ENCODE data around the gene TDRD1.

TDRD1 gene, protein sequence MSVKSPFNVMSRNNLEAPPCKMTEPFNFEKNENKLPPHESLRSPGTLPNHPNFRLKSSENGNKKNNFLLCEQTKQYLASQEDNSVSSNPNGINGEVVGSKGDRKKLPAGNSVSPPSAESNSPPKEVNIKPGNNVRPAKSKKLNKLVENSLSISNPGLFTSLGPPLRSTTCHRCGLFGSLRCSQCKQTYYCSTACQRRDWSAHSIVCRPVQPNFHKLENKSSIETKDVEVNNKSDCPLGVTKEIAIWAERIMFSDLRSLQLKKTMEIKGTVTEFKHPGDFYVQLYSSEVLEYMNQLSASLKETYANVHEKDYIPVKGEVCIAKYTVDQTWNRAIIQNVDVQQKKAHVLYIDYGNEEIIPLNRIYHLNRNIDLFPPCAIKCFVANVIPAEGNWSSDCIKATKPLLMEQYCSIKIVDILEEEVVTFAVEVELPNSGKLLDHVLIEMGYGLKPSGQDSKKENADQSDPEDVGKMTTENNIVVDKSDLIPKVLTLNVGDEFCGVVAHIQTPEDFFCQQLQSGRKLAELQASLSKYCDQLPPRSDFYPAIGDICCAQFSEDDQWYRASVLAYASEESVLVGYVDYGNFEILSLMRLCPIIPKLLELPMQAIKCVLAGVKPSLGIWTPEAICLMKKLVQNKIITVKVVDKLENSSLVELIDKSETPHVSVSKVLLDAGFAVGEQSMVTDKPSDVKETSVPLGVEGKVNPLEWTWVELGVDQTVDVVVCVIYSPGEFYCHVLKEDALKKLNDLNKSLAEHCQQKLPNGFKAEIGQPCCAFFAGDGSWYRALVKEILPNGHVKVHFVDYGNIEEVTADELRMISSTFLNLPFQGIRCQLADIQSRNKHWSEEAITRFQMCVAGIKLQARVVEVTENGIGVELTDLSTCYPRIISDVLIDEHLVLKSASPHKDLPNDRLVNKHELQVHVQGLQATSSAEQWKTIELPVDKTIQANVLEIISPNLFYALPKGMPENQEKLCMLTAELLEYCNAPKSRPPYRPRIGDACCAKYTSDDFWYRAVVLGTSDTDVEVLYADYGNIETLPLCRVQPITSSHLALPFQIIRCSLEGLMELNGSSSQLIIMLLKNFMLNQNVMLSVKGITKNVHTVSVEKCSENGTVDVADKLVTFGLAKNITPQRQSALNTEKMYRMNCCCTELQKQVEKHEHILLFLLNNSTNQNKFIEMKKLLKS

GRCh38 chr10:114179148-114179547 is at the start of gene TDRD1:
TSS of gene TDRD1 (plus strand) at chr10:114179353. CDS start at chr10:114187832, 8,479 bp downstream.
- Histone ChIP-seq H3K4me3 (IDR thresholded peaks at IDR 0.05; ENCODE audit: insufficient read depth, low read depth, low read length) (no peak within 1 kb of the TSS), H3K27ac (no peak within 1 kb of the TSS), H3K79me2 (ENCODE audit: insufficient read depth, low read depth) (no peaks in the 10 kb centered on the region), H2AFZ (ENCODE audit: low read depth) (no peak within 1 kb of the TSS), H3K4me1 (ENCODE audit: low read depth, poor library complexity, severe bottlenecking) (peaks cover 11% of the 10 kb centered on the region), H3K4me2 (no peak within 1 kb of the TSS), H3K27me3 (ENCODE audit: insufficient read depth, low read depth) (no peaks in the 10 kb centered on the region), H3K9ac (no peak within 1 kb of the TSS), H3K36me3 (ENCODE audit: insufficient read depth) (no peaks in the 10 kb centered on the region), H4K20me1 (ENCODE audit: insufficient read depth) (no peaks in the 10 kb centered on the region)
- no peak for TF ChIP-seq CTCF (conservative IDR thresholded peaks at IDR 0.05; ENCODE audit: low read depth, low read length)

GRCh38 chr10:114131094-114131493 is 48.1 kb upstream of the TDRD1 start:
- Histone ChIP-seq H4K20me1 (ENCODE audit: insufficient read depth) (no peaks in the 10 kb centered on the region), H3K4me1 (ENCODE audit: low read depth, poor library complexity, severe bottlenecking) (no peaks in the 10 kb centered on the region), H2AFZ (ENCODE audit: low read depth) (no peak overlapping the region), H3K27ac (no peak overlapping the region), H3K9ac (no peak overlapping the region), H3K36me3 (ENCODE audit: insufficient read depth) (no peaks in the 10 kb centered on the region), H3K79me2 (ENCODE audit: insufficient read depth, low read depth) (no peaks in the 10 kb centered on the region), H3K4me2 (no peak overlapping the region), H3K27me3 (ENCODE audit: insufficient read depth, low read depth) (no peaks in the 10 kb centered on the region), H3K4me3 (IDR thresholded peaks at IDR 0.05; ENCODE audit: insufficient read depth, low read depth, low read length) (no peak overlapping the region)
- TF ChIP-seq CTCF (conservative IDR thresholded peaks at IDR 0.05; ENCODE audit: low read depth, low read length), result no peak

DNA sequence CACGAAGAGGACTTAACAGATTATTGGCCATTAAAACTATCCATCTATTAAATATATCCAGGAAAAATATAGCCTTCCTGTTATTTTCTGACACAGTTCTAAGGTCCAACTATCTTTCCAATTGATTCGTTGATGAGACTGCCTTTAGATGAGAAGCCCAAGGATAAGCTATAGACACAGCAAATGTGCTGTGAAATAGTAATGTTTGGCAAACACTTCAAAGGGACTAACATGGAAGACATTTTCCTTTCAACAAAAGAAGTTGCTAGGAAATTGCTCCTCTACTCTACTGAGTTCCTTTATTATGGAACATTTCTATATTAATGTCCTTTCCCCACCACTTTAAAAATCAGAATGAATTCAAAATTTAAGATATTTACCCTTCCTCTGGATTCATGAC is 43.7 kb upstream of the TDRD1 start:
- H3K4me3 ChIP-seq (IDR thresholded peaks at IDR 0.05; ENCODE audit: insufficient read depth, low read depth, low read length), result no peak overlapping the region
- no peak overlapping the region for H3K9ac ChIP-seq
- H3K27me3 ChIP-seq (ENCODE audit: insufficient read depth, low read depth), result no peaks in the 10 kb centered on the region
- no peaks in the 10 kb centered on the region for H3K4me1 ChIP-seq (ENCODE audit: low read depth, poor library complexity, severe bottlenecking)
- no peak overlapping the region for H3K27ac ChIP-seq
- H3K36me3 ChIP-seq (ENCODE audit: insufficient read depth), result no peaks in the 10 kb centered on the region
- no peak for TF ChIP-seq CTCF (conservative IDR thresholded peaks at IDR 0.05; ENCODE audit: low read depth, low read length)
- H4K20me1 ChIP-seq (ENCODE audit: insufficient read depth), result no peaks in the 10 kb centered on the region
- H3K79me2 ChIP-seq (ENCODE audit: insufficient read depth, low read depth), result no peaks in the 10 kb centered on the region
- H2AFZ ChIP-seq (ENCODE audit: low read depth), result no peak overlapping the region
- H3K4me2 ChIP-seq, result no peak overlapping the region

DNA sequence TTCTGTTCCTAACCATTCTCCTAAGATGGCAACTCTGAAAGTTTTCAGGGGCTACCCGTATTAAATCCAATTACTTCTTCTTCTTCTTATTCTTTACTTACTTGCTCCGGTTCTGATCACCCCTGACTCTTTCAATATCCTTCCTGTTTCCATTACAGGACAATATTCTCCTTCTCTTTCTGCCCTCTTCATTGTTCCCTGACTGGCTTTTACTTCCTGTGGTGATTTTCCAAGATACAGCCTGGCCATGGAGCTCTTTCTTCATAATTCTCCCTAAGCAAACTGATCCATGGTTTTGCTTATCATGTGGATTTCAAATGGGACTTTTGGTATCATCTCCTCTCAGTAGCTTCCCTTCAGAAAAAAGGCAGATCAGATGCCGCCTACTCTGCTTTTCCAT is 40.6 kb upstream of the TDRD1 start:
- Histone ChIP-seq H3K79me2 (ENCODE audit: insufficient read depth, low read depth) (no peaks in the 10 kb centered on the region), H3K9ac (no peak overlapping the region), H3K27me3 (ENCODE audit: insufficient read depth, low read depth) (no peaks in the 10 kb centered on the region), H4K20me1 (ENCODE audit: insufficient read depth) (no peaks in the 10 kb centered on the region), H3K4me2 (no peak overlapping the region), H3K4me3 (IDR thresholded peaks at IDR 0.05; ENCODE audit: insufficient read depth, low read depth, low read length) (no peak overlapping the region), H3K36me3 (ENCODE audit: insufficient read depth) (no peaks in the 10 kb centered on the region), H2AFZ (ENCODE audit: low read depth) (no peak overlapping the region), H3K27ac (no peak overlapping the region), H3K4me1 (ENCODE audit: low read depth, poor library complexity, severe bottlenecking) (no peaks in the 10 kb centered on the region)
- no peak for TF ChIP-seq CTCF (conservative IDR thresholded peaks at IDR 0.05; ENCODE audit: low read depth, low read length)
